GM21515 (cell line): ENCODE results near the gene PANK1.
A peak's percentile ranks its signal among the peaks of the same experiment; 100 is the strongest.

Experiments used
- ATAC-seq: cut with Tn5 transposase; IDR thresholded peaks from one replicate; pipeline ENCODE4 v1.9.1; 2021; ENCODE audit not compliant: unreplicated experiment

The PANK1 gene

DNA sequence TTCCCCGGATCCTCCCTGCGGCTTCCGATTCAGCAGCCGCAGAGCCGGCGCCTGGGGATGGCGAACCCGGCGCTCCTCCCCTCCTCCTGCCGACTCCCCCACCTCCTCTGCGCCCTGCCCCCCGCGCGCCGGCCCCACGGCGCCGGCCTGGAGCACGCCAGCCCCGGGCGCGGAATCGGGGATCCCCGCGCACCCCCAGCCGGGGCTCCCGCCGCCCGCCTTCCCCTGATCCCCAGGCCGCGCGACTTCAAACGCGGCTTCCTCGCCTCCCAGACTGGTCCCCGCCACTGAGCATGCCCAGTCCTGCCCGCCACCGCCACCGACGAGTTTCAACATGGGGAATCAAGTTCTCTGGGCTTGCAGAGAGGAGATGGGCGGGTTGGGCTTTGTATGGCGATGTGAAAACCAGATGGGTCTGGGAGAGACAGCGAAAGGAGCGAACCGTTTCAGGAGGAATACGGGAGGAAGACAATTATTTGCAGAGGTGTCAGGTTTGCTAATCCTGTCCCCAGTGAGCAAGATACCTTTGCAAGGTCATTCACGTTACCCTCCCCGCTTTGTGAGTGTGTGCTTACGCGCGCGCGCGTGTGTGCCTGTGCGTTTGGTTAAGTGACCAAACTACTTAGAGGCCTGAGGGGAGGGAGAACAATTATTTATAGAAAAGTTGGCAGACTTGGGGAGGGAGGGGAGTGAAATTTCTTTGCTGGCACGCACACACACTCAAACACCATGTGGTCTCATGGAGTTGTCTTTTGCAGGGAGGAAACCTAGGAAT lies at the start of gene PANK1:
Gene PANK1, minus strand, starts transcription at position 276 of the 775 bp plus-strand sequence. CDS start 351 bp downstream, outside the sequence.
- ATAC-seq: peak; percentile 36

DNA sequence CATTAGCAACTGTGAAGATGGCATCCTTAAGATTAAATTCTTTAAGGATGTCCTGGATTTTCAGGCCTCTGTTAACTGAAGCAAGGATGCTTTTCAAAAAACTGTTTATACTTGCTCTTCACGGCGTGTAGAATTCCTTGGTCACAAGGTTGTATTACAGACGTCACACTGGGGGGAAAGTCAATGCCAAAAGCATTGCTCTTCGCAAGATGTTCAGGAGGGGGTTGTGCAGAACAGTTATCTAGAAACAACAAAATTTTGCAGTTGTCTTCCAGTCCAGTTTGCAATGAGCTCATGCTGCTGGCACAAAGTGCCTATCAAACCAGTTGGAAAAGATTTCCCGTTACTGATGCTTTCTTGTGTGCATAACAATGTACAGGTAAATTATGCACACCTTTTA lies 48.1 kb upstream of the PANK1 start:
- no peak for ATAC-seq

DNA sequence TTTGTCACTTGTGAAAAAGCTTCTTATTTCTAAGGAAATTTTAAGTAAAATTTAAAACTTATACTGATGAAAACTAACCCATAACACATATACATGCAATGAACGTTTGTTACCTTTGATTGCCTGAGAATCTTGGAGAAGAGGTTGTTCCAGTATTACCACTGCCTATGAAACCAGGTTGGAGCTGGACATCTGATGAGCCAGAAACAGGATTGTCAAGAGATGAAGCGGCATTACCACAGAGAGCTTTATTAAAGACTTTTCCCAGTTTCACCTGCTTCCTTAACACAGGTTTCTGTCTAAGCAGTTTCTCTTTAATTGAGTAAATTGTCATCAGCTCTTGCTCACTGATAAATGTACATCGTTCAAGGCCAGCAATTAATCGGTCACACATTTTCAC lies 47.4 kb upstream of the PANK1 start:
- no peak for ATAC-seq

DNA sequence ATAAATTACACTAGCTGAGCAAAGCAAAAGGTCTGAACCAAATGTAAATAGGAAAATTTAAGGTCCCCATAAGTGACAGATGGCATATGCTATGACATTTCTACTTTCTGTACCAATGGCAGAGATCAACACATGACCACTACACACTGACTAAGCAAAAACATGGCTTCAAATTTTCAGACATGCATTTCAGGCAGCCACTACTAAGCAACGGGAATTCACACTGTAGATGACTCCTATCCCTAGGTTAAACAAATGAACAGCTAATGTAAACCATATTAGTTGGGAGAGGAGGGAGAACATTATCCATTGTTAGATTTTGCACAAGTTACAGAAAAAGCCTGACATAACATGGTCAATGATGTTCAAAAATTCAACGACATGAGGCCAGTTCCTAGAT lies 45.0 kb upstream of the PANK1 start:
- no peak for ATAC-seq

DNA sequence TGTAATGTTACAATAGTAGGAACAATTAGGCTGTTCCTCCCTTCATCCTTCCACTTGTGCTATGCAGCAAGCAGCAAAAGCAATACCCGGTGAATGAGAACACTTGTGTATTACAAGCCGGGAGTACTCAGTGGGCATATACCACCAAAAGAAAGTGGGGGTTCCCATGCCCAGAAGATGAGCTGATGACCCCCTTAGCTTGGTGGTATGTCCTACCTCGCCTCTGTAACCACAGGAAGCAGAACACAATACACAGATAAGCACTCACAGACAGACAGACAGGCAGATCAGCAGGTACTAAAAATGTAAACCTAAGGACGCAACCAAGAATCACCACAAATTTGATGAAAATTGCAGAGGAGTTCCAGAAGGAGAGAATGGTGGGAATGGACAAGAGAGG lies 40.9 kb upstream of the PANK1 start:
- no peak for ATAC-seq

DNA sequence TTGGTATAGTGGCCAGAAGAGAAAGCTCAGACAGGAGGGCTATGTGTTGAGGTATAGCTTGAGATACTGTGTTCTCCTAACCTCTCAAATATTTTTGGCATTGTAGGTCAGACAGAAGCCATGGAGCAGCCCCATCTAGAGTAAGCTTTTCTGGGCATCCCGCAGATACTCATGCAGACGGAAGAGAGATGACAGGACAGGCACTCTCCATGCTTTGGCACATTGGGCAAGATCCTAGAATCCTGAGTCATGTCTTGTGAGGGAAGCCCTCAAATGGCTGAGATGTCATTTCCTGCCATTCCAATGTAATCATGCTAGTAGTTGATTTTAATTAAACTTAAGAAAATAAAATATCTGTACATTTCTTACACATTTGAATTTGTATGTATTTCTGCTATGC lies 39.6 kb upstream of the PANK1 start:
- ATAC-seq: no peak

DNA sequence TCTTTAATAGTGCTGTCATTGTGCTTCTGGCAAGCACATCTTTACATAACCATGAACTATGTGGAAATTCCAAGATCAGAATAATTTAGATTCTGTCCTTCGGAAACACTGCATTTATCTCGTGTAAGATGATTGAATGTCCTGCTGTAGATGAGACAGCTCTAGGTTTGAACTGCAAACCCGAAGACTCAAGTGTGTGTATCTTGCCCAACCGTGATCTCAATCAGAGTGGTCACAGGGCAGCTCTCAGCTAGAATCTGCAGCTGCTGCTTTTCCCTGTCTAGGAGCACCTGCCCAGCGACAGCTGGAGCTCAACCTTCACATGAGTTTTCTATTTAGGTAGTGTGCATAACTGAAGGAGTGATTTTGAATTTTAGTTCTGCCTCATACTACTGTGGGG lies 38.8 kb upstream of the PANK1 start:
- no peak for ATAC-seq

DNA sequence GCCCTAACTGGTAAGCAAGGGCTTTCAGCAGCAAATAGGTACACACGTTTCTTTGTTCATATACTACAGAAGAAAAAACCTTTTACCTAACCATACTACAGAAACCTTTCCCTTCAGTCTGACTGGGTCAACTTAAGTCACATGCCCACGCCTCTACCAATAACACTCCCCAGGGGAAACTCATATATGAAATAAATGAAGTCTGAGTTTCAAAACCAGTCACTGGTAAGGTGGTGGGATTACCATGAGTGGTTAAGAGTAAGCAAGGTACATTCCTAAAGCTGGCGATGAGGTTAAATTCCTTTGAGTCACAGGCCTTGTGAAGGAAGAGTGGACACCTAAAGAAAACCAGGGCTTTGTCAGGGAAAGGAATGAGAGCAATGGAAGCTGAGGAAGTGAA lies 34.9 kb upstream of the PANK1 start:
- ATAC-seq: no peak

DNA sequence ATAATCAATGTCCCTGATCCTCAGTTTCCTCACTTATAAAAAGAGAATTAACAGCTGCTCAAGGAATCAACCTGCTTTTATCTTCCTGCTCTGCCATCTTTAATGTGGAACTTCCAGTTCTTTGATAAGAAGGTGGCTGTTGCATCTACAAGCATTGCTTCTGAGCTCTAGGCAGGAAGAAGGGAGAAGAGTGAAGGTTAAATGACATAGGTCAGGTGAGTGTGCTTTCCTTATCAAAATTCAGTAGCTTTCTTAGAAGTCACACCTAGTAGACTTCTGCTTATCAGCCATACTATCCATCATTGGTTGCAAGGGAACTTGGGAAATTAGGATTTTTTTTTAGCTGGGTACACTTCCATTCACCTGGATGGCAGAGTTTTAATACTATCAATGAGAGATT lies 32.3 kb upstream of the PANK1 start:
- no peak for ATAC-seq

DNA sequence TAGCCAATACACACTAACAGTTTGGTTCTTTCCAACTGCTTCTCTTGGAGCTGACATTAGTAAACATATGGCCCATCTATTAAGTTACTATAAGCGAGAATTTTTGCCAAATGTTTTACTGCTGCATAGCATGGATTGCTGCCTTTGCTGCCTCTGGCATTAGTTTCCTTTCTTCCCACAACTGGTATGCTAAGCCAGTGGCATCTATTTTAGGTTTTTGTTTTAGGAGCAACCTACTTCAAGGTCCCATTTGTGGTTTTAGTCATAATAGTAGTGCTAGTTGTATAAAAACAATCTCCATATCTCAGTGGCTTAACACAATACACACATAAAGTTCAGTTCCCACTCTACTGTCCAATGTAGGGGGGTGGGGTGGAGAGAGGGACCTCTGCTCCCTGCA lies 25.9 kb upstream of the PANK1 start:
- ATAC-seq: no peak

DNA sequence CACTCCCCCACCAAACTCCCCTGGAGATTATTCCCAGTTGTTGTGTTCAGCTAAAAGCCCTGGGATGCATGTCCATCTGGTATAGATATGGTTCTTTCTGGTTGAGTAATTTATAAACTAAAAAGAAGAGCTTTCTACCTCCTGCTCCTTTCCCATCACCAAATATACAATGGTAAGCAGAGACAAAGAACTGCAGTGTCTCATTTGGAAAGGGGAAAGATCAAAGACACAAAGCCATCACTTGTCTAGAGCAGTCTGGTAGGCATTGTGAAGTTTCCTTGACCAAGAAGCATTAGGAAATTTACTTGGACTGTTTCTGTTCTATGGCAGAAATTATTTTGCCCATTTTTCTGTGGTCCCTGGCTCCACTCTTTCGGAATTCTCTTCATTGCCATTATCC lies 24.9 kb upstream of the PANK1 start:
- no peak for ATAC-seq

DNA sequence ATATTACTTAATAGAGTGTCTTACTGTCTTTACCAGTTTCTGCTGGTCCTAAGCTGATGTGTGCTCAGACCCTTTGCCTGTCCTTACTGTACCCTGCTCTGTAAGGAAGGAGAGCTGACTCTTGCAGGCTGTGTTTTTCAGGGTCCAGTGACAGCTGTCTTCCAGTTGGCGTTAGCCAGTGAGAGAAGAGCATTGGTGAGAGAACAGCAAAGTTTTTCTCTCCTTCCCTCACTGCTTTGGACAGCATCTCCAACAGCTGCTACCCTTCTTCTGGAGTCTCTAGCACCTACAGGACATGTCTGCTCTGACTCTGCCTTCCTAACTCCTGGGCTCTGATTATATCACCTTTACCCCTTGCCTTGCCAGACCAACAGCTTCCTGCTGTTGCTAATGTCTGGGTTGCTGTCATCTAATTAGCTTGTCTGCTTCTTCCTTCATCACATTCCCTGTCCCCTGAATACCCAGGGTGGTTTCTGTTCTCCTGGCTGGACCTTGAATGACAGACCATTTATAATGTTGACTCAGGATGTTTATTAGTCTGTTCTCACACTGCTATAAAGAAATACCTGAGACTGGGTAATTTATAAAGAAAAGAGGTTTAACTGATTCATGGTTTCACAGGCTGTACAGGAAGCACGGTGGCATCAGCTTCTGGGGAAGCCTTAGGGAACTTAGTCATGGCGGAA lies 23.5 kb upstream of the PANK1 start:
- ATAC-seq: no peak

DNA sequence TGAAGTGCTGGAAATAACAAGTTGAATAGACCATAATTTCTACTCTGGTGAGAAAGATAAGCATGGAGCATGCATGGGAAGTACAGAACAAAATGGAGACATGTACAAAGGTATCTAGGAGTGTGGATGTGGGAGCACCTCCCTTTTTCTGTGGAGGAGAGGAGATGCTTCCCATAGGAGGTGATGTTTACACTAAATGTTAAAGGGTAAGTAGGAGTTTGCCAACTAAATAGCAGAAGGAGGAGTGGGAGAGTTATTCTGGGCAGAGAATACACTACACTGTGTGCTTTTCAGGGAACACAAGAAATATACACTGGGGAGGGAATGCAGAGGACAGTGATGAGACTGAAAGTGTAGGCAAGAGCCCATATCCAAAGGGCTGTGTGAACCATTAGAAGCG lies 21.1 kb upstream of the PANK1 start:
- no peak for ATAC-seq

DNA sequence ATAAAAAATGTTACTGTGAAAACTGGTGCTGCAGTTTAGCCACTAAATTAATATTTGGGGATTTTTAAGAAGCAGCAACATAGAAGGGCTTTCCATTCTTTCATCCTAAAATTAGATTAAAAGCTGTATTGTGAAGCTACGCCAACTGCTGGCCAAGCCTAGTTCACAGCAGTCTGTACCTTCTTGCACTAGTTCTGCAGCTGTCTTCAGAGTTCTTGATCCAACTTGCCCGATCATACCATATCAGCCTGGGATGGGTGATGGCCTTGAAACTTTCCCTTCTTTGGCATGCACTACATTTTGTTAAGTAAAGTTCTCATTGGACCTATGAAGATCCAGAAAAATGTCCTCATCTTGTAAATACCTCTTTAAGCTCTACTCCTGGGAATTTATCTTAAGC lies 20.3 kb upstream of the PANK1 start:
- no peak for ATAC-seq

DNA sequence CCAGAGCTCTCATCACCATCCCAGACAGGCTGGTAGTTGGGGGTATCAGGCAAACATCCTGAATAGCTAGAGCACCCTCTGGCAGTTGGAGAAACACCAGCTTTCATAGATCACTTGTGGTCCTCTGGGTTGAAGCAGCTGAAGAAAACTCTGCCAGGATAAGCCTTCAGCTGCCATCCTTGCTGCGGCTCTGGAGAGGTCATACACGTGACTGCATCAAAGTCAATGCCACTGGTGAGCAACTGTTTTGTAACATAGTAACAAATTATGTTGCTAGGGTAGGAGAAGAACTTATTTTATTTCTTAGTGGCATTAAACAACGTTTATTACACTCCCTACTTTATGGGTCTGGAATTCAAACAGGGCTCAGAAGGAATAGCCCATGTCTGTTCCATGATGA lies 19.2 kb upstream of the PANK1 start:
- no peak for ATAC-seq

DNA sequence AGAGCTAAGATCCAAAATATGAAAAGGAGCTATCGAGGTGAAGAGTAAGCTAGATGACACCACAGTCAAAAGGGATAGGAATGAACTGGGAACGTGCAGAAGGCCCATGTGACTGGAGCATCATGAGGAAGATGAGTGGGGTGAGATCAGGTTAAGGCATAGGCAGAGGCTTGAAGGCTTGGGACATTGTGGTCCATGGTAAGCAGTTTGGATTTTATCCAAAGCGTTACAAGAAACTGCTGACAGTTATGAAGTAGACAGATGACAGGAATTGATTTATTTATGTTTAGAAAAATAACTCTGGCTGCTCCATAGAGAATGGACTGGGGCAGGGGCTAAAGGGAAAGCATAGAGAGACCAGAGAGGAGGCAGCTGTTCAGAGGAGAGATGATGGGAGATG lies 18.1 kb upstream of the PANK1 start:
- ATAC-seq: no peak

DNA sequence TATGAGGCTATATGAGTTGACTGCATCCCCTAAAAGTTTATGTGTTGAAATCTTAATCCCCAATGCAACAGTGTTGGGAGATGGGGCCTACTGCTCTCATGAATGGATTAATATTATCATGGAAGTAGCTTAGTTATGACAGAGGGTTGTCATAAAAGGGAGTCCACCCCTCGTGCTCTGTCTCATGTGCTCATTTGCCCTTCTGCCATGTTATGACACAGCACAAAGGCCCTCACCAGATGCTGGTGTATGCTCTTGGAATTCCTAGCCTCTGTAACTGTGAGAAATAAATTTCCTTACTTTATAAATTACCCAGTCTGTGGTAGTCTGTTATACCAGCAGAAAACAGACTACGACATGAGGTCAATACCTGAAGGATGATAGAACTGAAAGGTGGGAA lies 17.6 kb upstream of the PANK1 start:
- no peak for ATAC-seq

DNA sequence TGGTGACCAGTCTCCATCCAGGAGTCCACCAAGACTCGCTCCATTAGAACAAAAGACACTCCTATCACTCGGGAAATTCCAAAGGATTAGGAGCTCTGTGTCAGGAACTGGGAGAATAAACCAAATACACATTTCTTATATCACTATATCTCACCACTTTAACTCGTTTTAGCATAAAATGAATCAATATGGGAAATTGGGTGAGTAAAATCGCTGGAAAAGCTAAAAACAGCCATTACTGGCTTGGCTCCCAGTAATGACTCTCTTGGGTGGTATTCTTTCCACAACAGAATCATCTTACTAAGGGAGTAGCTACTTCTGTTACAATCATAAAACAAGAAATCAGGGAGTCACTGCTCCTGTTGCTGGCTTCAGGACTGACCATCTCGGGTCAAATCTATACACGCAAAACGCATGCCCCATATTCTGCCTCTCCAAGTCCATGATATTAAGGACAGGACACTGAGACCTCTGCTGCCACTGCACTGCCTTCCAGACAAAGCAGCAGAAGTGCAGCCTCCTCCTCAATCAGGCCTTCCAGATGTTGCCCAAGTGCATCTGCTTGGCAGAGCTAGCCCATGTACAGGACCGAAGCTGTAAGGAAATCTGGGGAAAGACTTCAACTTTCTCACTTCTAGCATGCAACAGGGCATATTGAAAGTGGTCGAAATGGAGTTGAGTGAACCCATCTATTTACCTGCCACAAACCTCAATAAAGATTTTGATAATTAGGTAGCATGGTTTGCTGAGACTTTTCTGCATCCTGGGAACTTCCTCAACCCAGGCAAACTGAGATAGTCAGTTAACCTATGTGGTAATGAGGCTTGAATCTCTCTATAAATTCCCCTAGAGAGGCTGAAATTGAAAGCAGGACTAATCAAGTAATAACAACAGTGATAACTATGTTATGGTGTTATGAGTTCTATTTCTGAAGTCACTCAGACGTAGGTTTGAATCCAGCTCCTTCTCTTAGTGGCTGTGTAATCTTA lies 14.4 kb upstream of the PANK1 start:
- no peak for ATAC-seq

DNA sequence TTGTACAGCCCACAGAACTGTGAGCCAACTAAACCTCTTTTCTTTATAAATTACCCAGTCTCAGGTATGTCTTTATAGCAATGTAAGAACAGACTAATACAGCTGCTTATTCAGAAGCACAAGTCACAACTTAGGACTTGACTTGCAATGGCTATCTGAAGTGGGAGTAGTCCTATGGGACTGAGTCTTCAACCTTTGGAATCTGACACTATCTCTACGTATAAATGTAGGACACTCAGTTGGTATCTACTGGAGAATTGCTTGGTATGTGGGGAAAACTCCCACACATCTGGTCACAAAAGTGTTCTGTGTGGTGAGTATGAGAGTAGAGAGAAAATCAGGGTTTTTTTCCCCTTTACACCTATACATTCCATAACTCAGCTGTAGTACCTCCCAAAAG lies 12.3 kb upstream of the PANK1 start:
- ATAC-seq: no peak

DNA sequence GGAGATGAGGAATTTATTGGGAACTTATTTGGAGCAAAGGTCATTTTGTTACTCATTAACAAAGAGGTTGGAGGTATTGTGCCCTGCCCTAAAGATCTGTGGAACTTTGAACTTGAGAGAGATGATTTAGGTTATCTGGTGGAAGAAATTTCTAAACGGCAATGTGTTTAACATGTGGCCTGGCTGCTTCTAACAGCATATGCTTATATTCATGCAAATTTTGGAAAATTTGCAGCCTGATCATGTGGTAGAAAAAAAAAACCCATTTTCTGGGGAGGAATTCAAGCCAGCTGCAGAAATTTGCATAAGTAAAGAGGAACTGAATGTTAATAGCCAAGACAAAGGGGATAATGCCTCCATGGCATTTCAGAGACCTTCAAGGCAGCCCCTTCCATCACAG lies 10.7 kb upstream of the PANK1 start:
- ATAC-seq: no peak

DNA sequence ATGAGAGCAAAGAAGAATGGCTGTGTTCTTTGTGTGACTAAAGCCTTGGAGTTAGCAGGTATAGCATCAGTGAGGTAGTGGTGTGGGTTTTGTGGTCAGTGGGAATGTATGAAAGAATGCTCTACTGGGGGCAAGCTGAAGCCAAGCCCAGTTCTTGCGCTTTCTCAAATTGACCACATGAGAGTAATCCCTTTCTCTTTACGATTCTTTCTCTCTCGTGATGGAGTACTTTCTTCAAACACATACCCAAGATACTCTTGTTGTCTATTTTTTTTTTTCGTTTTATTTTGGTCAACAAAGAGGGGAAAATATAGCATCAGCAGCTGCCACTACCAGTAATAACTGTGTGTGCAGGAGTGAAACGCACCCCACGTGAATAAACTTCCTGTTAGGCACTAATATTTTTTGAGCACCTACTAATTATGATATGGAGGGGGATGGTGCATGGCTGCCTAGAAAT lies 8.4 kb upstream of the PANK1 start:
- ATAC-seq: peak; percentile 66
